GF-D8 (cell line): Measurements from ENCODE around the gene MRTFB.

Experiments
- DNase-seq: peaks from one replicate; lab custom pipeline; 2025; lab: John Stamatoyannopoulos, UW

Gene MRTFB

GRCh38 chr16:14062261-14062660 lies 8.9 kb upstream of the MRTFB start:
- no peak for DNase-seq

GRCh38 chr16:14063618-14064581 lies 7.2 kb upstream of the MRTFB start:
- DNase-seq, result no peak

DNA sequence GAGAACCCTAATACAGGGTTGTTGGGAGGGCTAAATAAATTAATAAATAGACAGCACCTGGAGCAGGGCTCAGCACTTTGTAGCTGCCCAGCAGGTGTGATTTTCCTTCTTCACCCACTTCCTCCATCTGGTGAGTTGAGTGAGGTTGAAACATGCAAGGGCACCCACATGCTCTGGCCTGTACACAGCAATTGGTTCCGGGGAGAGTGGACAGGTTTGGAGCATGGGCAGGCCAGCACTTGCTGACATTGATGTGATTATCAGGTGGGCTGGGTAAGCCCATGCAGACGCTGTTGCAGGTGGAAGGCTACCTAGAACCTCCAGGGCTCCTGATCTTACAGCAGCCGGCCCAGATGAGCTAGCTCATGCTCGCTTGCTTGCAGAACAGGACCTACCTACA lies 1.3 kb upstream of the MRTFB start:
- DNase-seq, result no peak

GRCh38 chr16:14070555-14070876 lies 603 bp upstream of the MRTFB start:
- DNase-seq, result no peak

DNA sequence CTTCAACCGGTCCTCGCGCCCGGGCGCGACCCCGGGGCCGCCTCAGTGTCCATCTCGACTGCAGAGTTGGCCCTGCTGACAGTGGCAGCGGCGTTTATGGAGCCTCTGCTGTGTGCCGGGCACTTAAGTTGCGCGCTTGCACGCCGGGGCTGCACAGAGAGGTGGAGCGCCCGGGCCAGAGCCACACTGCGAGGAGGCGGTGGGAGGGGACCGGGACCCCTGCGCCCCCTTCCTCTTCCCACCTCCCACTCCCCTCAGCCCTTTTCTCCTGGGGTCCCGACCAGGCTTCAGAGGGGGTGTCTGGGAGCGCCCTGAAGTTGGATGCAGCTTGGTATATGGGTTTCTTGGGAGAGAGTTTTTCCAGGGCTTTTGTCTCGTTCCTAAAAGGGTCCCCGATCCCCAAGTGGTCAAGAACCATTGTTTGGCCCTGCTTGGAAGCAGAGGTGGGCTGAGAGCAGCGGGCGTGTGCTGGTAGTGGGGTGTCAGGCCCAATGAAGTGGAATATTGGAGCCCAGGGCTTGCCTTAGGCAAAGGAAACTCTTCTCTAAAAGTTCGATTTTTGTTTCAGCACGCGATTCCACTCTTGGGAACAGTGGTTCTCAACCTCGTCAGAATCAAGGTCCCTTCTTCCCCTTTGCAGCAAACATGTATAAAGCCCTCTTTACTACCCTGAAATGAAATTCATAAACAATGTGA lies 605 bp downstream of the MRTFB start:
- DNase-seq, result no peak

DNA sequence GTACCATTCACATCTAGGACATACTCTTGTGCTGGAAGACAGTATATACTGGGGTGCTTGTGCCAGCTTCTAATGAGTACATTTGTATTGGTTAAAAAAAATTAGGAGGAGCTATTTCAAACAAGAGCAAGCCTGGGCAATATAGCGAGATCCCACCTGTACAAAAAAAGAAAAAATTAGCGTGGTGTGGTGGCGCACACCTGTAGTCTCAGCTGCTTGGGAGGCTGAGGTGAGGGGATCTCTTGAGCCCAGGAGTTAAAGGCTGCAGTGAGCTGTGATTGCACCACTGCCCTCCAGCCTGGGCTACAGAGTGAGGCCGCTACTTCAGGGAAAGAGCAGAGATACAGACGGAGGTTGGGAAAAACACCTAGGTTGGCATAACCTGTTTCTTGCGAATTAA lies 1.2 kb downstream of the MRTFB start:
- no peak for DNase-seq

DNA sequence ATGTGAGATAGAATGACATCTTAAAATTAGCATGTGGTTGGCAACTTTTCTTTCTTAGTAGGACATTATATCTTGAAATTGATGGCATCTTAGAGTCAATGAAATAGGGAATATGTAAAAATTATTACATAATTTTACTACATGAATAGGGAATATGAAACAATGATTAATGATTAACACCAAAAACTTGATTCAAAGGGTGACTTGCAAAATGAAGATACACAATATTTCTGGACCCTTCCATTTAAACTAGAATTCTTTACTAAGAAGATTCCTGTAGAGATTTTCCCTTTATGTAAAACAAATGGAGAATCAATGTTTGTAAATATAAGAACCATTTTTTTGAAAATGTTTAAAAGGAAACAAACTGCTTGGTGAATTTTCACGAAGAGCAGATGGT lies 3.4 kb downstream of the MRTFB start:
- DNase-seq, result no peak

DNA sequence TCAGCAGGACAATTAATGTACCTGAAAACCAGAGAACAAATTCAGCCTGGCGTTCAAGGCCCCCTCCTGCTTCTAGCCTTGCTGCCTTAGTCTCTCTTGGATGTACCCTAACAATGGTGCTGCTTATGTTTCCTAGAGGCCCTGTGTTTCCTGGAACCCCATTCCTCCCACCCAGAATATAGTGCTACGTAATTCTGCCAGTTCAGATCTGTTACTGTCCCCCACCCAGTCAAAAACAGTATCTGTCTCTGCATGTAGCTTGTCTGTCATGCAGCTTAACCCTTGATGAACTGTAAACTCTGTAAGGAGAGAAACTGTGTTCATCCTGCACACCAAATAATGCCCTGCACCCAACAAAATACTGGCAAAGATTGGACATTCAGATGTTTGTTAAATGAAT lies 6.8 kb downstream of the MRTFB start:
- DNase-seq, result no peak

DNA sequence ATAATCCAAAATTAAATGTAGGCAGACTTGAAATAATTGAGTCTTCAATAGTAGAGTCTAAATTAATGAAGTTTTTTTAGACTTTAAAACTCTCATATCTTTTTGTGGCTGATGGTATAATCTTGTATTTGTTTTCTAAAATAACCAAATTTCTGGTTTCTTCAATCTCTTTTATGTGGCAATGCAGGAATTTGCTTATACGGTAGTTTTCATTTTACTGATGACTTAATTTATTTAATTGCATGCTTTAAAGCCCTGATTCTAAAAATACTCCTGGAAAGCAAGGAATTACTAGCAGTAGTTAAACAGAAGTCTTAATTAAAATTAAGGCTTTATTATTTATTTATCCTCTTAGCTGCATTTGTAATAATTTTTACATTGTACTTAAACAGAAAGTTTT lies 15.4 kb downstream of the MRTFB start:
- no peak for DNase-seq

DNA sequence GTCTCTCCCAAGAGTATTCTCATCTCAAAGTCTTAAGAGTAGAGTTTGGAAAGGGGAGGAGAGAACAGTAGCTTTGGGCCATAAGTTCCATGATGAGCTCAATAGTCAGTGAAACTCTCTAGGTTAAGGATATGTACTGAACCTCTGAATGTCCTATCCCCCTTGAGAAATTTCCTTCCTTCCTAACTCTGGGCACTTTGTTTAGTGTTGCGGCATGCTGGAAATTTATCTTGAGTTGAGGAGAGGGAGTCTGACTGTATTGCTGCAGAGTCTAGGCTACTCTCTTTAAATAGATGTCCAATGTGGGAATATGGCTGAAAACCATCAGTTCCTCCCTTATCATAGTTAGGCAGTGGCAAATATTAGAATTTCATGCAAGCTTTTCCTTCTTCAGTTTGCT lies 16.1 kb downstream of the MRTFB start:
- no peak for DNase-seq

- DNase-seq, result no peak
Measured at GRCh38 chr16:14087590-14088154, 16.6 kb downstream of the MRTFB start.

- no peak for DNase-seq
Measured at GRCh38 chr16:14088155-14088753, 17.1 kb downstream of the MRTFB start.

DNA sequence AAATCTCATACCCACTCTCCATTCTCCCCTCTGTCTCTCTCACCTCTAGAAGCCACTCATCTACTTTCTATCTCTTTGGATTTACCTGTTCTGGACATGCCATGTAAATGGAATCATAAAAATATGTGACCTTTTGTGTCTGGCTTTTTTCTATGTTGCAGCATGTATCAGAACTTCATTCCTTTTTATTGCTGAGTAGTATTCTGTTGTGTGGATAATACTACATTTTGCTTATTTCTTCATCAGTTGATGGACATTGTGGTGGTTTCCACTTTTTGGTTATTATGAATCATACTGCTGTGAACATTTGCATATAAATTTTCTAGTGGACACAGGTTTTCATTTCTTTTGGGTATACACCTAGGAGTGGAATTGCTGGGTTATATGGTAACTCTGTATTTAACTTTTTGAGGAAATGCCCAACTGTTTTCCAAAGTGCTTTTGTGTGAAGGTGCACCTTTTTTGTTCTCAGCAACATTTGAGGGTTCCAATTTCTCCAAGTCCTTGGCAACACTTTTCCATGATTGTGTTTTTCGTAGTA lies 18.2 kb downstream of the MRTFB start:
- no peak for DNase-seq

GRCh38 chr16:14092561-14092960 lies 21.4 kb downstream of the MRTFB start:
- DNase-seq, result no peak

DNA sequence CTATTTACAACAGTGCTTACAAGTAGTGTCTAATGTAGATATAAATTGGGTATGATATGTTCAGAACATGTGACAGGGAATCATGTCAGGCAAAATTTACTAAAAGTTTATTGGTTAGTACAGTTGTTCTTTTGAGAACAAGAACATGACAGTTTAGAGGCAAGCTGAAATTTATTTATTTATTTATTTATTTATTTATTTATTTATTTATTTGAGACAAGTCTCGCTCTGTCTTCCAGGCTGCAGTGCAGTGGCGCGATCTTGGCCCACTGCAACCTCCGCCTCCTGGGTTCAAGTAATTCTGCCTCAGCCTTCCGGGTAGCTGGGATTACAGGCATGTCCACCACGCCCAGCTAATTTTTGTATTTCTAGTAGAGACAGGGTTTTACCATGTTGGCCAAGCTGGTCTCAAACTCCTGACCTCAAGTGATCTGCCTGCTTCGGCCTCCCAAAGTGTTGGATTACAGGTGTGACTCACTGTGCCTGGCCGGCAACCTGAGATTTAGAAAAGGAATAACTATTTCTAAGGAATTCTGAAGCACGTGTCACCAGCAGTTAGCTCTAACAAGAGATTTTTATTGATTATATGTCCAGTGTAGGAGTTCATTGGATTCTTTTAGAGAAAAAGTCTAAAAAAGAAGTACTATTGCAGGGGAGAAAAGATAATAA lies 24.9 kb downstream of the MRTFB start:
- no peak for DNase-seq

DNA sequence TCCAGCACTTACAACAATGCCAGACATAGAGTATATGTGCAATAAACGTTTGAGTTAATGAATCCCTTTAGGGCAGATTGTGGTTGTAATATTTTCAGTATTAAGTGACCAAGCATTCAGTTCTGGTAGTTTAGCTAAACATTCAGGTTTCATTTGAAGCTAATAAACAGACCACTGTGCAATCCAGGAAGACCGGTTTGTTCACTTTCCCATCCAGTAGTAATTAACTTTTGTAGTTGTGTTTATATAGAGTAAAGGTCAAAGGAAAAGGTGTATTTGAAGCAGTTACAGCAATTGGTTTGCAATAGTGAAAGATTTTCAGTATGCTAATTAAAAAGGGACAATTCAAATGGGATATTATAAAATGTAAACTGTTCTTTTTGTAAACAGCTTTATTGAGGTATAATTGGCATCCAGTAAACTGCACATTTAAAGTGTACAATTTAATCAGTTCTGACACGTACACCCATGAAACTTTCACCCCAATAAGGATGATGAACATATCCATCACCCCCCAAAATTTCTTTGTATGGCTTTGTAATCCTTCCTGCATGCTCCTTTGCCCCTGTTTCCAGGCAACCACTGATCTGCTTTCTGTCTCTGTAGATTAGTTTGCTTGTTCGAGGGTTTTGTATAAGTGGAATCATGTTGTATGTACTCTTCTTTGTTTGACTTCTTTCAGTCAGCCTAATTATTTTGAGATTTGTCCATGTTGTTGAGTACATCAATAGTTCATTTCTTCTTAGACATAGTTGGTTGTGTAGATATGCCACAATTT lies 26.3 kb downstream of the MRTFB start:
- DNase-seq, result no peak

DNA sequence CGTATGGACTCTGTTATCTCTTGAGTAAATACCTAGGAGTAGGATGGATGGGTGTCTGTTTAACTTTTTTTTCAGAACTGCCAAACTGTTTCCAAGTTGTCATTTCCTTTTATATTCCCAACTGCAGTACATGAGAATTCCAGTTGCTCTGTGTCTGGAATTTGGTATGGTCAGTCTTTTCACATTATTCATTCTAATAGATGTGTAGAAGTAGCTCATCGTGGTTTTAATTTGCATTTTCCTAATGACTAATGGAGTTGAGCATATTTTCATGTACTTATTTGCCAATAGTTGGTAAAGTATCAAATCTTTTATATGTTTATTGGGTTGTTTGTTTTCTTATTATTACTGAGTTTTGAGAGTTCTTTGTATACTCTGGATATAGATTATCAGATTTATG lies 27.0 kb downstream of the MRTFB start:
- no peak for DNase-seq

DNA sequence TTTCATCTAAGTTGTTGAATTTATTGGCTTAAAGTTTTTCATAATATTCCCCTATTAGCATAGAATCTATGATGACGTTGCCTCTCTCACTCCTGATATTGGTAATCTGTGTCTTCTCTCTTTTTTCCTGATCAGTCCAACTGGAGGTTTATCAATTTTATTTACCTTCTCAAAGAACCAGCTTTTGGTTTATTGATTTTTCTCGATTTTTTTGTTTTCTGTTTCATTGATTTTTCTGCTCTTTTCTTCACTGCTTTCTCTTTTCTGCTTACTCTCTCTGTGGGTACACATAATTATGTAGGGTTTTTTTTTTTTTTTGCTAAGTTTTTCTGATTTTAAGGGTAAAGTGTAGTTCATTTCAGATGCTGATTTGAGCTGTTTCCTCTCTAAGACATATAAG lies 29.7 kb downstream of the MRTFB start:
- no peak for DNase-seq

GRCh38 chr16:14101415-14101814 lies 30.3 kb downstream of the MRTFB start:
- no peak for DNase-seq

- DNase-seq, result no peak
Measured at GRCh38 chr16:14102925-14103720, 32.0 kb downstream of the MRTFB start.
